ENCODE data around the gene EPB41L5. TPM values are rescaled to one million over a fixed set of nuclear protein-coding genes. Genes with fewer than 3 reads are reported as not detected.

EPB41L5 gene
- total RNA-seq, 8 experiments from 2014 or later = 3.0 to 40.7 (median 18.1) TPM

GRCh38 chr2:120204022-120204405 is 191.1 kb downstream of the EPB41L5 start:
- no peak overlapping the region for H3K4me3 ChIP-seq
- no peaks in the 10 kb centered on the region for H3K4me1 ChIP-seq (replicated peaks in 1 of 2)
- WGBS, 10 experiments = 70 to 93% methylated on average over 2 of the region's 5 CpGs; no CpG with 5 or more reads in 8 of the 10 experiments
- ATAC-seq (replicated peaks in 6 of 8) = peak in 1 of 8 experiments; percentile 67
- no peak overlapping the region for H3K27ac ChIP-seq
- in situ Hi-C loops (cut with MboI; ENCODE audit: low pct_unique_long_range_greater_than_20kb in 2 of 9, low sequenced_read_pairs in 9 of 9, unreplicated experiment in 9 of 9) = no loop called here

- ATAC-seq (replicated peaks in 6 of 8) = no peak
- 20 to 100% (median 74%) methylated on average over 1 to 3 of the region's 3 CpGs; no CpG with 5 or more reads in 6 of the 10 experiments for WGBS, 10 experiments
- in situ Hi-C loops (cut with MboI; ENCODE audit: low pct_unique_long_range_greater_than_20kb in 2 of 9, low sequenced_read_pairs in 9 of 9, unreplicated experiment in 9 of 9) = no loop called here
- H3K27ac ChIP-seq = no peak overlapping the region
- no peaks in the 10 kb centered on the region for H3K4me1 ChIP-seq (replicated peaks in 1 of 2)
- no peak overlapping the region for H3K4me3 ChIP-seq
Measured at GRCh38 chr2:120204417-120204816, 191.5 kb downstream of the EPB41L5 start.

GRCh38 chr2:120204945-120205670 is 192.2 kb downstream of the EPB41L5 start:
- 60 to 100% (median 81%) methylated on average over 1 to 4 of the region's 12 CpGs; no CpG with 5 or more reads in 2 of the 10 experiments for WGBS, 10 experiments
- Histone ChIP-seq H3K4me3 (no peak overlapping the region), H3K4me1 (replicated peaks in 1 of 2) (no peaks in the 10 kb centered on the region), H3K27ac (no peak overlapping the region)
- in situ Hi-C loops (cut with MboI; ENCODE audit: low pct_unique_long_range_greater_than_20kb in 2 of 9, low sequenced_read_pairs in 9 of 9, unreplicated experiment in 9 of 9) = no loop called here
- no peak for ATAC-seq (replicated peaks in 6 of 8)

GRCh38 chr2:120206022-120206581 is 193.2 kb downstream of the EPB41L5 start:
- peak; percentile 39 to 72 (median 48) for ATAC-seq (replicated peaks in 6 of 8)
- in situ Hi-C loops (cut with MboI; ENCODE audit: low pct_unique_long_range_greater_than_20kb in 2 of 9, low sequenced_read_pairs in 9 of 9, unreplicated experiment in 9 of 9) = no loop called here

GRCh38 chr2:120208381-120209353 is 195.8 kb downstream of the EPB41L5 start:
- Histone ChIP-seq H3K4me3 (no peak overlapping the region), H3K4me1 (replicated peaks in 1 of 2) (no peaks in the 10 kb centered on the region), H3K27ac (no peak overlapping the region)
- whole genome bisulfite sequencing, 10 experiments = 80 to 100% (median 92%) methylated on average over 1 to 8 of the region's 10 CpGs; no CpG with 5 or more reads in 4 of the 10 experiments
- in situ Hi-C loops (cut with MboI; ENCODE audit: low pct_unique_long_range_greater_than_20kb in 2 of 9, low sequenced_read_pairs in 9 of 9, unreplicated experiment in 9 of 9) = no loop called here
- ATAC-seq (replicated peaks in 6 of 8) = no peak

More at GRCh38 chr2:120206022-120206581, 193.2 kb downstream of the EPB41L5 start:
- 17 to 100% (median 51%) methylated on average over 1 to 6 of the region's 8 CpGs; no CpG with 5 or more reads in 5 of the 10 experiments for WGBS, 10 experiments
- Histone ChIP-seq H3K4me3 (no peak overlapping the region), H3K27ac (no peak overlapping the region), H3K4me1 (replicated peaks in 1 of 2) (no peaks in the 10 kb centered on the region)

- no peak overlapping the region for H3K27ac ChIP-seq
- ATAC-seq (replicated peaks in 6 of 8) = no peak
- H3K4me1 ChIP-seq (replicated peaks in 1 of 2) = no peaks in the 10 kb centered on the region
- no peak overlapping the region for H3K4me3 ChIP-seq
- in situ Hi-C loops (cut with MboI; ENCODE audit: low pct_unique_long_range_greater_than_20kb in 2 of 9, low sequenced_read_pairs in 9 of 9, unreplicated experiment in 9 of 9) = no loop called here
- 60 to 100% (median 80%) methylated on average over 1 to 3 of the region's 12 CpGs; no CpG with 5 or more reads in 4 of the 10 experiments for WGBS, 10 experiments
Measured at GRCh38 chr2:120209427-120210269, 196.8 kb downstream of the EPB41L5 start.

- Histone ChIP-seq H3K4me1 (replicated peaks in 1 of 2) (no peaks in the 10 kb centered on the region), H3K27ac (no peak overlapping the region), H3K4me3 (no peak overlapping the region)
- WGBS, 10 experiments = 10 to 100% (median 78%) methylated on average over 2 to 4 of the region's 10 CpGs; no CpG with 5 or more reads in 6 of the 10 experiments
- ATAC-seq (replicated peaks in 6 of 8) = no peak
- in situ Hi-C loops (cut with MboI; ENCODE audit: low pct_unique_long_range_greater_than_20kb in 2 of 9, low sequenced_read_pairs in 9 of 9, unreplicated experiment in 9 of 9) = no loop called here
Measured at GRCh38 chr2:120210270-120210693, 197.4 kb downstream of the EPB41L5 start.

GRCh38 chr2:120218181-120218580 is 205.3 kb downstream of the EPB41L5 start:
- no peak overlapping the region for H3K27ac ChIP-seq
- in situ Hi-C loops (cut with MboI; ENCODE audit: low pct_unique_long_range_greater_than_20kb in 2 of 9, low sequenced_read_pairs in 9 of 9, unreplicated experiment in 9 of 9) = no loop called here
- H3K4me1 ChIP-seq (replicated peaks in 1 of 2) = peaks cover 17 to 29% of the 10 kb centered on the region in 2 donors
- 80 to 100% (median 91%) methylated on average over 1 to 5 of the region's 5 CpGs; no CpG with 5 or more reads in 5 of the 10 experiments for WGBS, 10 experiments
- no peak for ATAC-seq (replicated peaks in 6 of 8)
- no peak overlapping the region for H3K4me3 ChIP-seq

- no peak overlapping the region for H3K4me3 ChIP-seq
- no peak for ATAC-seq (replicated peaks in 6 of 8)
- WGBS, 10 experiments = 89 to 100% (median 100%) methylated on average over 1 to 5 of the region's 5 CpGs; no CpG with 5 or more reads in 4 of the 10 experiments
- H3K27ac ChIP-seq = no peak overlapping the region
- H3K4me1 ChIP-seq (replicated peaks in 1 of 2) = peaks cover 23 to 35% of the 10 kb centered on the region in 2 donors
- in situ Hi-C loops (cut with MboI; ENCODE audit: low pct_unique_long_range_greater_than_20kb in 2 of 9, low sequenced_read_pairs in 9 of 9, unreplicated experiment in 9 of 9) = no loop called here
Measured at GRCh38 chr2:120219291-120219690, 206.4 kb downstream of the EPB41L5 start.

- 80 to 100% (median 94%) methylated on average over 2 to 4 of the region's 5 CpGs; no CpG with 5 or more reads in 4 of the 10 experiments for WGBS, 10 experiments
- Histone ChIP-seq H3K4me1 (replicated peaks in 1 of 2) (peaks cover 23 to 36% of the 10 kb centered on the region in 2 donors), H3K4me3 (no peak overlapping the region), H3K27ac (no peak overlapping the region)
- in situ Hi-C loops (cut with MboI; ENCODE audit: low pct_unique_long_range_greater_than_20kb in 2 of 9, low sequenced_read_pairs in 9 of 9, unreplicated experiment in 9 of 9) = no loop called here
- ATAC-seq (replicated peaks in 6 of 8) = no peak
Measured at GRCh38 chr2:120219766-120220165, 206.9 kb downstream of the EPB41L5 start.

- 79 to 100% (median 86%) methylated on average over 1 to 2 of the region's 2 CpGs; no CpG with 5 or more reads in 3 of the 10 experiments for WGBS, 10 experiments
- in situ Hi-C loops (cut with MboI; ENCODE audit: low pct_unique_long_range_greater_than_20kb in 2 of 9, low sequenced_read_pairs in 9 of 9, unreplicated experiment in 9 of 9) = no loop called here
- no peak for ATAC-seq (replicated peaks in 6 of 8)
- no peak overlapping the region for H3K27ac ChIP-seq
- H3K4me3 ChIP-seq = no peak overlapping the region
- peaks cover 23 to 36% of the 10 kb centered on the region in 2 donors for H3K4me1 ChIP-seq (replicated peaks in 1 of 2)
Measured at GRCh38 chr2:120220756-120221155, 207.9 kb downstream of the EPB41L5 start.

GRCh38 chr2:120221616-120222015 is 208.7 kb downstream of the EPB41L5 start:
- H3K4me3 ChIP-seq = peak overlapping the region in 1 of 5 donors; percentile 76
- in situ Hi-C loops (cut with MboI; ENCODE audit: low pct_unique_long_range_greater_than_20kb in 2 of 9, low sequenced_read_pairs in 9 of 9, unreplicated experiment in 9 of 9) = no loop called here
- 80 to 100% (median 96%) methylated on average over 1 to 7 of the region's 8 CpGs; no CpG with 5 or more reads in 1 of the 10 experiments for WGBS, 10 experiments
- no peak for ATAC-seq (replicated peaks in 6 of 8)
- peaks cover 23 to 36% of the 10 kb centered on the region in 2 donors for H3K4me1 ChIP-seq (replicated peaks in 1 of 2)
- H3K27ac ChIP-seq = no peak overlapping the region
